Glutamatergic neuron (in vitro differentiated cells): Measurements from ENCODE around the gene GRPEL2. TPM values are rescaled to one million over a fixed set of nuclear protein-coding genes. Genes with fewer than 3 reads are reported as not detected.

Experiments used
- DNase-seq: peaks from one replicate; pipeline ENCODE4 v3.0.0; 2022
- H3K27ac Mint-ChIP-seq: one replicate; pipeline ENCODE4 v1.8.0; 2020; ENCODE audit warnings: mild to moderate bottlenecking, mixed read lengths, inconsistent platforms; ENCODE audit not compliant: unreplicated experiment
- H3K27me3 Mint-ChIP-seq: one replicate; pipeline ENCODE4 v1.8.0; 2020; ENCODE audit warnings: mild to moderate bottlenecking, moderate library complexity, mixed read lengths, inconsistent platforms; ENCODE audit not compliant: unreplicated experiment
- H3K36me3 Mint-ChIP-seq: one replicate; pipeline ENCODE4 v1.8.0; 2020; ENCODE audit warnings: mild to moderate bottlenecking, mixed read lengths, inconsistent platforms; ENCODE audit not compliant: unreplicated experiment
- H3K4me1 Mint-ChIP-seq: one replicate; pipeline ENCODE4 v1.8.0; 2020; ENCODE audit warnings: mild to moderate bottlenecking, low read depth, mixed read lengths, inconsistent platforms; ENCODE audit not compliant: unreplicated experiment
- H3K4me3 Mint-ChIP-seq: one replicate; pipeline ENCODE4 v1.8.0; 2020; ENCODE audit warnings: mild to moderate bottlenecking, mixed read lengths, inconsistent platforms; ENCODE audit not compliant: unreplicated experiment
- H3K9me3 Mint-ChIP-seq: one replicate; pipeline ENCODE4 v1.8.0; 2020; ENCODE audit warnings: mild to moderate bottlenecking, moderate library complexity, mixed read lengths, inconsistent platforms; ENCODE audit not compliant: unreplicated experiment
- CTCF ChIP-seq: fragments of 200-600 bp; sonication (generic); IDR thresholded peaks from one replicate; pipeline ENCODE4 v1.5.0; 2021; ENCODE audit not compliant: partially characterized antibody, unreplicated experiment
- total RNA-seq: library from RNA; stranded (reverse); fragmentation: NEBNext Ultra II Directional; extraction: Animal tissue kit (Norgen Biotek cat#: 25700); gene quantifications from one replicate; pipeline ENCODE4 v1.2.1, GENCODE V29; 2021; ENCODE audit not compliant: unreplicated experiment

The GRPEL2 gene
- total RNA-seq, 1 donor from 2014 or later = 34.7 TPM

- no peak overlapping the region for H3K27ac Mint-ChIP-seq
- H3K9me3 Mint-ChIP-seq = peaks cover 3% of the 10 kb centered on the region
- H3K4me1 Mint-ChIP-seq = peaks cover 9% of the 10 kb centered on the region
Observed at GRCh38 chr5:149299451-149300054, 45.7 kb upstream of the GRPEL2 start.

GRCh38 chr5:149300441-149300840 is 44.9 kb upstream of the GRPEL2 start:
- H3K4me3 Mint-ChIP-seq = no peak overlapping the region
- H3K36me3 Mint-ChIP-seq = no peaks in the 10 kb centered on the region
- H3K4me1 Mint-ChIP-seq = peaks cover 4% of the 10 kb centered on the region
- H3K27me3 Mint-ChIP-seq = peaks cover 1% of the 10 kb centered on the region
- H3K9me3 Mint-ChIP-seq = peaks cover 2% of the 10 kb centered on the region
- no peak for DNase-seq
- no peak overlapping the region for H3K27ac Mint-ChIP-seq
- TF ChIP-seq CTCF = no peak

More at GRCh38 chr5:149299451-149300054, 45.7 kb upstream of the GRPEL2 start:
- no peak for TF ChIP-seq CTCF
- no peak for DNase-seq
- no peaks in the 10 kb centered on the region for H3K36me3 Mint-ChIP-seq
- peaks cover 1% of the 10 kb centered on the region for H3K27me3 Mint-ChIP-seq
- no peak overlapping the region for H3K4me3 Mint-ChIP-seq

DNA sequence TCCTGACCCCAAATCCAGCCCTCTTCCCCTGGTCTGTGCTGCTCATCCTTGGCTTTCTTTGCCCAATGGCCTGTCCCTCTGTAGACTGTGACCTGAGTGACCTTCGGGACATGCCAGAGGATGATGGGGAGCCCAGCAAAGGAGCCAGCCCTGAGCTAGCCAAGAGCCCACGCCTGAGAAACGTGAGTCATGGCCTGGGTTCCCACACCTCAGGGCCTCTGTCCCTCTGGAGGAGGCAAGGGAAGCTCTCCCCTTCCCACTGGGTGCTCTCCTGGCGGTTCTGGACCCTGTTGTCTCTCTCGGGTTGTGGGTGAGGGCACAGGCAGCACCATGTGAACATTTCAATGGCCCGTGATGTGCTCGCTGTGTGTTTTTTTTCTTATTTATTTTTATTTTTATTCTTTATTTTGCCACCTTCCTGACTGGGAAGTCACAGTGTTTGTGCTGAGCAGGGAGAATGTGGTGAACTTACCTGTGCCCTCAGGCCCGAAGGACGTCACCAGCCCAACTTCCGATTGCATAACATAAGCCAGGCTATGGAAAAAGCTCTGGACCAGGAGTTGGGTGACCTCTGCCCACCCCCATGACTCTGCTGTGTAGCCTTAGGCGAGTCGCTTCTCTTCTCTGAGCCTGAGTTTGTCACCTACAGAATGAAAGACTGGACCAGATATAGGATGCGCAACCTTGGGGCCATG is 44.1 kb upstream of the GRPEL2 start:
- Mint-ChIP-seq H3K36me3 (no peaks in the 10 kb centered on the region), H3K27me3 (peaks cover 1% of the 10 kb centered on the region), H3K4me3 (no peak overlapping the region), H3K27ac (no peak overlapping the region), H3K4me1 (peaks cover 8% of the 10 kb centered on the region), H3K9me3 (peaks cover 2% of the 10 kb centered on the region)
- TF ChIP-seq CTCF = no peak
- DNase-seq = no peak

DNA sequence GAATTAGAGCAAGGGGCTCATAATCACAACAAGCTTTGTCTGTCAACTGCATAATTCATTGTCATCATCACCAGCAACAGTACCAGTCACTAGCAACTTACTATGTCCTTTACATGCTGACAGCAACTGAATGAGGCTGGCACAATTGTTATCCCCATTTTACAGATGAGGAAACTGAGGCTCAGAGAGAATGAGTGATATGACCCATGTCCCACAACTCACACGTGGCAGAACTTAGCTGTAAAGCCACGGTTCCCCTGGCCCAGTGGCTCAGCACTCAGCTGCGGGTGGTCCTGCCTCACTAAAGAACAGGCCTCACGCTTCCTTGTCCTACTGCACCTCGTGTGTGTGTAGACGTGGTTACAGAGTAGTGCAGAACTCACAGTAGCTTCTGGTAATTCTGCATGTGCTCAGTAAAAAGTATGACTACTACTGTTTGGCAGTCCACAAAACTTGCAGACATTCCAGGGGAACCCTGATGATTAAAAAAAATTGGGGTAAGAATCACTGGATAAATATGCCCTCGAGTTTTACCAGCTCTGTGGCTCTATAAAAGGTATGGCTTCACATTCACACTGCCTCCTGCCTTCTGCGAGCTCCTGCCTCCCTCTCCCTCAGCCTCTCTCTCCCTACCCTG is 43.4 kb upstream of the GRPEL2 start:
- peaks cover 8% of the 10 kb centered on the region for H3K4me1 Mint-ChIP-seq
- TF ChIP-seq CTCF = no peak
- no peak overlapping the region for H3K4me3 Mint-ChIP-seq
- peaks cover 2% of the 10 kb centered on the region for H3K9me3 Mint-ChIP-seq
- no peak for DNase-seq
- no peak overlapping the region for H3K27ac Mint-ChIP-seq
- H3K27me3 Mint-ChIP-seq = peaks cover 1% of the 10 kb centered on the region
- no peaks in the 10 kb centered on the region for H3K36me3 Mint-ChIP-seq

DNA sequence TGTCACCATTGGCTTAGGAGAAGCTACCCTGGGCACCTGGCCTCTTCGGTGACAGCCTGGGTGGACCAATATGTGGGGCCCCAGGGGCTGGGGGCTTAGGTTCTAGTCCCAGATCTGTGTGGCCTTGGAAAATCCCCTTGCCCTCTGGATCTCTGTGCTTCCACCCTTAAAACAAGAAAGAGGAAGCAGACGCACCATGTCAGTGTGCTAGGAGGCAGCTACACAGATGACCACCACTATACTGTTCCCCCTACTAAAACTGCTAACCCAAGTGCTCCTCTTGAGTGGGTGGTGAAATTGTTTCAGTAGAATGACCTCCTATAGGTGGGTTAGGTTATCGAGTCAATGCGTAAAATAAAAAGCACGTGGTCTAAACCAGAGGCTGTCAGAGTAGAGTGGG is 42.7 kb upstream of the GRPEL2 start:
- Mint-ChIP-seq H3K36me3 (no peaks in the 10 kb centered on the region), H3K4me1 (peaks cover 6% of the 10 kb centered on the region), H3K27me3 (peaks cover 1% of the 10 kb centered on the region), H3K9me3 (peaks cover 2% of the 10 kb centered on the region), H3K27ac (no peak overlapping the region), H3K4me3 (no peak overlapping the region)
- no peak for DNase-seq
- TF ChIP-seq CTCF = no peak
